Testis (tissue), 3 donors: ENCODE measurements around the gene CDH23. TPM values are rescaled to one million over a fixed set of nuclear protein-coding genes. Genes with fewer than 3 reads are reported as not detected.
A peak's percentile ranks its signal among the peaks of the same experiment; 100 is the strongest.

Source experiments
- DNase-seq: peaks from one replicate; pipeline ENCODE4 v3.0.0-alpha.2; 2019
- H3K27ac ChIP-seq, 2 donors: fragments of 200-600 bp; sonication (generic); one replicate each; pipeline ENCODE4 v1.5.1; 2019
- H3K27me3 ChIP-seq: fragments of 200-600 bp; sonication (generic); one replicate; pipeline ENCODE4 v1.5.1; 2019
- H3K36me3 ChIP-seq: fragments of 200-600 bp; sonication (generic); one replicate; pipeline ENCODE4 v1.5.1; 2017; ENCODE audit warnings: low read depth; ENCODE audit errors: missing control alignments
- H3K4me1 ChIP-seq: fragments of 200-600 bp; sonication (generic); one replicate; pipeline ENCODE4 v1.5.1; 2019
- H3K4me3 ChIP-seq, 2 donors: fragments of 200-600 bp; sonication (generic); one replicate each; pipeline ENCODE4 v1.5.1; 2017 to 2019
- H3K9me3 ChIP-seq: fragments of 200-600 bp; sonication (generic); one replicate; pipeline ENCODE4 v1.5.1; 2017
- POLR2A ChIP-seq: fragments of 450-650 bp; IDR thresholded peaks from one replicate; pipeline ENCODE4 v1.6.1; 2017; ENCODE audit warnings: antibody characterized with exemption, mild to moderate bottlenecking, moderate library complexity
- WGBS, 2 donors: methylation state at CpG; one replicate each; pipeline ENCODE4 v1.1.5; 2018; 5-methylcytosine and 5-hydroxymethylcytosine counted together
- intact Hi-C: fragments of 100-400 bp; cut with DNase I; formaldehyde crosslinking; loops from one replicate; pipeline ENCODE4 v1.15.1; 2023; ENCODE audit warnings: low total_unique reads
- polyA plus RNA-seq: library from polyadenylated mRNA; stranded (reverse); fragments of 350-450 nt; fragmentation: Illumina TruSeq; extraction: RNeasy Lipid Tissue Mini Kit (QIAGEN cat#74804); gene quantifications from one replicate; pipeline ENCODE4 v1.2.3, GENCODE V29; 2014; ENCODE audit warnings: low read depth, low replicate concordance; ENCODE audit not compliant: insufficient read depth
- total RNA-seq, 2 donors: library from RNA; depleted of rRNA; stranded (reverse); fragments of >200 nt; gene quantifications; one replicate each; pipeline ENCODE4 v1.2.3, GENCODE V29; 2016
- TF ChIP-seq, protein P1 (sequence below), 3 experiments: fragments of 450-650 bp in 2 of 3; fragments of 200-600 bp in 1 of 3; sonication (generic) in 1 of 3; IDR thresholded peaks; one replicate each; pipeline ENCODE4 v1.5.1; 2016 to 2019; ENCODE audit warnings: antibody characterized with exemption in 3 of 3, mild to moderate bottlenecking in 2 of 3, moderate library complexity in 1 of 3

Gene CDH23
- total and polyA plus RNA-seq, 3 donors from 2014 or later, result 29.8 to 125 (median 81.7) TPM

DNA sequence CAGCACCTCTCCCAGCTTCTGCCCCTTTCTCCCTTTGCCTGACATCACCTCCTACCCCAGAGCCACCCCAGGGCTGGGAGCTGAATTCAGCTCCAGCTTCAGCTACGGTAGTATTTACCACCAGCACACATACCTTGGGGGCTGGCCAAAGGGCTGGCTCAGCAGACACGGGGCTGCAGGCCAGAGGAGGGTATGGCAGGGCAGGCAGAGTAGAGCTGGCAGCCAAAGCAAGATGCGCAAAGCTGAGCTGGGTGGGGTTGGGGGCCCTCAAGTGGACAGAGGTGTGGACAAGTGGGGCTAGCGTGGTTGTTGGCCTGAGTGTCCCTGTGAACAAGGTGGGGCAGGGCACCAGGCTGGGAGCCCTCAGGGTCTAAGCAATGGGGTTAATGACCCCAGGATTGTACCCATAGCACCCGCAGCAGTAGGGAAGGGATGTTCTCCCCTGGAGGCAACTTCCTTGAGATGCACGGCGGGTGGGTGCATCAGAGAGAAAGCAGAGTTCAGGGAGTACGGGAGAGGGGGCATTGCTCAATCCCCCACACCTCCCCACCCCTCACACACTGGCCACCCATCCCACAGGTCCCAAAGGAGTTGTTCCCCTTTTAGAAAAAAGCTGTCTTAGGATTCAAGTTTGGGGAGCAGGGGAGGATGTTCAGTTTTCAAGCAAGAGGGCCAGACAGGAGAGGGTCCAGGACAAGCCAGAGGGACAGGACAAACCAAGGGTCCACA is 368.6 kb downstream of the CDH23 start:
- no peaks in the 10 kb centered on the region for H3K36me3 ChIP-seq
- no peak overlapping the region for H3K27ac ChIP-seq
- no peaks in the 10 kb centered on the region for H3K9me3 ChIP-seq
- peaks cover 39% of the 10 kb centered on the region for H3K4me1 ChIP-seq
- H3K27me3 ChIP-seq, result no peaks in the 10 kb centered on the region
- no peak for DNase-seq
- 75 to 81% methylated on average over 7 to 8 of the region's 8 CpGs for WGBS, 2 donors
- TF ChIP-seq POLR2A, result no peak
- TF ChIP-seq, protein P1, sequence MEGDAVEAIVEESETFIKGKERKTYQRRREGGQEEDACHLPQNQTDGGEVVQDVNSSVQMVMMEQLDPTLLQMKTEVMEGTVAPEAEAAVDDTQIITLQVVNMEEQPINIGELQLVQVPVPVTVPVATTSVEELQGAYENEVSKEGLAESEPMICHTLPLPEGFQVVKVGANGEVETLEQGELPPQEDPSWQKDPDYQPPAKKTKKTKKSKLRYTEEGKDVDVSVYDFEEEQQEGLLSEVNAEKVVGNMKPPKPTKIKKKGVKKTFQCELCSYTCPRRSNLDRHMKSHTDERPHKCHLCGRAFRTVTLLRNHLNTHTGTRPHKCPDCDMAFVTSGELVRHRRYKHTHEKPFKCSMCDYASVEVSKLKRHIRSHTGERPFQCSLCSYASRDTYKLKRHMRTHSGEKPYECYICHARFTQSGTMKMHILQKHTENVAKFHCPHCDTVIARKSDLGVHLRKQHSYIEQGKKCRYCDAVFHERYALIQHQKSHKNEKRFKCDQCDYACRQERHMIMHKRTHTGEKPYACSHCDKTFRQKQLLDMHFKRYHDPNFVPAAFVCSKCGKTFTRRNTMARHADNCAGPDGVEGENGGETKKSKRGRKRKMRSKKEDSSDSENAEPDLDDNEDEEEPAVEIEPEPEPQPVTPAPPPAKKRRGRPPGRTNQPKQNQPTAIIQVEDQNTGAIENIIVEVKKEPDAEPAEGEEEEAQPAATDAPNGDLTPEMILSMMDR (IDR thresholded peaks at IDR 0.05), result no peak
- H3K4me3 ChIP-seq, result no peak overlapping the region
- intact Hi-C loops, result no loop called here

DNA sequence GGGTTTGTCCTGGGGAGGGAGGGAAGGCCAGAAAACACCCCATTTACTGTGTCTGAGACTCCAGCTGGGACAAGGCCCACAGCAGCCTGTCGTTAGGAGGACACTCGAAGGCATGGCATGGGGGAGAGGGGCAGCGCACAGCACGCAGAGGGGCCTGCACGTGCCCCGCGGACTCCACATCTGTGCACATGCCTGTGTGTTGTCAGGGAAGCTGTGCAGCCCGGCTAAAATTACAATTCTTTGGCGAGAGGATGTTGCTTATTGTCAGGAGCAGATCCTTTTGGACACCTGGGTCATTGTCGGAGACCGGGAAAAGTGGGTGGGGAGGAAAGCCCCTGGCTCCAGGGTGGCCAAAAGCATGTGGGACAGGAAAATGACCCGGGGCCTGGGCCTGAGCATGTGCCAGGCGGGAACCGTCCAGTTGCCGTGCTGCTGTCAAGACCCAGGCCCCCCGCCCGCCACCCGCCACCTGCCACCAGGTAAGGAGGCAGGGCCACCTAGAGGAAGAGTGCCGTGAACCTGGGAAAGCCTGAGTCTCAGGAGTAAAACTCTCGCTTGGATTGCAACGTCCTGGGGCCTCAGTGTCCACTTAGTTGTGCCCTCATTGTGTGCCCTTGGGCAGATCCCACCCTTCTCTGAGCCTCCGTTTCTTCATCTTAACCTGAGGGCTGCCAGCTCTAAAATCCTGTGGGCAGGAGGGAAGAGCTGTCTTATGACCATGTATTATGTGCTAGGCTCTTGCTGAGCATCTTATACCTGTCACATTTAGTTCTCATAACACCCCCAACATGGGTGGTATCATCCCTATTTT is 369.4 kb downstream of the CDH23 start:
- 87 to 93% methylated on average over 20 to 22 of the region's 22 CpGs for WGBS, 2 donors
- no peaks in the 10 kb centered on the region for H3K27me3 ChIP-seq
- H3K36me3 ChIP-seq, result no peaks in the 10 kb centered on the region
- H3K27ac ChIP-seq, result peak overlapping the region in 1 of 2 donors; percentile 16
- H3K4me1 ChIP-seq, result peaks cover 39% of the 10 kb centered on the region
- intact Hi-C loops, result no loop called here
- no peaks in the 10 kb centered on the region for H3K9me3 ChIP-seq
- DNase-seq, result no peak
- TF ChIP-seq, protein P1 (IDR thresholded peaks at IDR 0.05), result no peak
- no peak overlapping the region for H3K4me3 ChIP-seq

DNA sequence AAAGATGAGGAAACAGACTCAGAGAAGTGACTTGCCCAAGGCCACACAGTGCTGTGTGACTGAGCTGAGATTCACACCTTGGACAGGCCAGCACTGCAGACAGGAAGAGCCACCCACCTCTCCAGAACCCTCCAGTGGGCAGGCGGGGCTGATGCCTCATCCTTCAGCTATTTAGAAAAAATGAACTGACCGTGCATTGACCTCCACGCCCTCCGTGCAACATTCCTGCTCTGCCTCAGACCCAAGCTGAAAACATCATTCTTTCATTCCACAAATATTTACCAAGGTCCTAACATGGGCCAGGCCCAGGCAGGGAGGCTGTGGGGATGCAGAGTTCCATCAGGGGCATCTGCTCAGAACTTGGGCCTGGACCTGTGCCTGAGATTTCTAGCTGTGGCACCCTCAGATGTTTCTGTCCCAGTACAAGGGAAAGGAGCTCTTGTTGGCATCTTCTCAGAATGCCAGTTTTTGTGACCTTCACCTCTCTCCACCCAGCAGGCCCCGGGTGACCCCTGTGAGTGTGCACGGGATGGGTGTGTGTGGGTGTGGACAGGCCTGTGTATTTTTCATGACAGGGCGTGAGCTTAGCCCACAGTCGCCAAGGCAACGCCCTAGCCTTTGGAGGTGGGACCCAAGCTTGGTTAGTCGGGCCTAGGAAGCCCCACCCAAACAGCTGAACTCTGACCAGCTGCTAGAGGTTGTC is 370.1 kb downstream of the CDH23 start:
- no peaks in the 10 kb centered on the region for H3K9me3 ChIP-seq
- peak; percentile 41 for DNase-seq
- WGBS, 2 donors, result 58 to 74% methylated on average over 4 to 10 of the region's 10 CpGs
- intact Hi-C loops, result no loop called here
- TF ChIP-seq, protein P1 (IDR thresholded peaks at IDR 0.05), result no peak
- TF ChIP-seq POLR2A, result no peak
- no peak overlapping the region for H3K4me3 ChIP-seq
- H3K36me3 ChIP-seq, result no peaks in the 10 kb centered on the region
- H3K27me3 ChIP-seq, result no peaks in the 10 kb centered on the region
- peak overlapping the region; percentile 16 to 82 for H3K27ac ChIP-seq
- H3K4me1 ChIP-seq, result peaks cover 45% of the 10 kb centered on the region

DNA sequence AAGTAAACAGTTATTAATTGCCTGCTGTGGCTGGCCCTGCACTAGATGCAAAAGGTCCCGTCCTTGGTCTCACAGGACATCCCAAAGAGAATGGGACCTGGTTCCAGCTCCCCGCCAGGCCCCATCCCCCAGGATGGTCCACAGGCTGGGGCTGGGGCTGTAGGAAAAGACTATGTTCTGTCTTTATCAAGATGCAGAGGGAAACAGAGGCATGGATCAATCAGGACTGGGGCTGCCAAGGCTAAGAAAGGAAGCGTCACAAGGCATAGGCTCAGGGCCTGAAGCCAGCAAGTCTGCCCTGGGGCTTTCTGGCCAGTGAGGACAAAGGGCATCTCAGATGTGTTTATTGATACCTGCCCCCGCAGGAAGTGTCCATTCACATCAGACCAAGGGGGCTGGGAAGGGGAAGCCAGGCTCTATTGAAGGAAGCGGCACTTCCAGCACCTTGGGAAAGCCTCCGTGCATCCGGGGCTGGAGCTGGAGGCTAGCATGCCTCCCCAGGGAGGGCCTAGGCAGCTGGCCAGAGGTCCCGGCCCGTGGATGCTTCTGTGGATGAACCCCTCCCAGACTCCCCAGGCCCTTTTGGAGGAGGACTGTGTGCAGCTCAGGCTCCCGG is 370.8 kb downstream of the CDH23 start:
- intact Hi-C loops, result no loop called here
- peaks cover 51% of the 10 kb centered on the region for H3K4me1 ChIP-seq

More for the DNA sequence above, 370.8 kb downstream of the CDH23 start:
- no peak overlapping the region for H3K4me3 ChIP-seq
- no peaks in the 10 kb centered on the region for H3K9me3 ChIP-seq
- peak overlapping the region; percentile 16 to 82 for H3K27ac ChIP-seq
- no peaks in the 10 kb centered on the region for H3K36me3 ChIP-seq
- peak; percentile 51 for DNase-seq
- WGBS, 2 donors, result 48 to 59% methylated on average over 7 to 10 of the region's 10 CpGs
- no peaks in the 10 kb centered on the region for H3K27me3 ChIP-seq
- TF ChIP-seq, protein P1 (IDR thresholded peaks at IDR 0.05), result no peak
- TF ChIP-seq POLR2A, result no peak
